ENCODE results near the gene SPRR2D. TPM values are rescaled to one million over a fixed set of nuclear protein-coding genes. Genes with fewer than 3 reads are reported as not detected.

SPRR2D gene
- total and polyA plus RNA-seq, 2 donors (not counting 1 experiment from before 2014, with no cell fraction given): not detected

DNA sequence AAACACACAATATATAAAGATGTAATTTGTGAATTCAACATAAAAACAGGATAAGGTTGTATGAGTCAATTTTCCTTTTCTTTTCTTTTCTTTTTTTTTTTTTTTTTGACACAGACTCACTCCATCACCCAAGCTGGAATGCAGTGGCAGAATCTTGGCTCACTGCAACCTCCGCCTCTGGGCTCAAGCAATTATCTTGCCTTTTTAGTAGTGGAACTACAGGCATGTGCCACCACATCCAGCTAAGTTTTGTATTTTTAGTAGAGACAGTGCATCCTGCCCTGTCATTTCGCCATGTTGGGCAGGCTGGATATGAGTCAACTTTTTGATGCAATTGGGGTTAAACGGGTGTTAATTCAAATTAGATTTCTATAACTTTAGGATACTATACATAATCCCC, 40.8 kb upstream of the SPRR2D start:
- H3K4me1 ChIP-seq (ENCODE audit: control insufficient read depth in 2 of 2, insufficient read depth in 2 of 2, low read length in 2 of 2): no peaks in the 10 kb centered on the region
- POLR2A ChIA-PET: no interaction called here
- peaks cover 5% of the 10 kb centered on the region for H3K9me3 Mint-ChIP-seq (ENCODE audit: insufficient read depth)
- no peak overlapping the region for H3K4me2 ChIP-seq (replicated peaks; ENCODE audit: low read depth, low read length, poor library complexity, severe bottlenecking)
- no peak overlapping the region for H3K4me3 ChIP-seq (ENCODE audit: control extremely low read depth in 1 of 5, extremely low read depth in 1 of 5, insufficient read depth in 1 of 5, low read depth in 2 of 5, low read length in 4 of 5)
- H2AFZ ChIP-seq (ENCODE audit: insufficient read depth, low read depth, low read length, poor library complexity, severe bottlenecking): no peak overlapping the region
- H3K9ac ChIP-seq (ENCODE audit: low read length): no peak overlapping the region
- peaks cover 38% of the 10 kb centered on the region for H3K27me3 Mint-ChIP-seq
- ATAC-seq (ENCODE audit: low read depth) (no peak), DNase-seq (no peak)
- H3K27ac Mint-ChIP-seq: no peak overlapping the region
- H3K27ac ChIP-seq (ENCODE audit: low read length in 2 of 2): no peak overlapping the region
- H3K4me3 Mint-ChIP-seq: no peak overlapping the region
- peaks cover 0 to 3% (median 0%) of the 10 kb centered on the region in 3 donors for H3K9me3 ChIP-seq (ENCODE audit: control extremely low read depth in 1 of 3, control insufficient read depth in 2 of 3, insufficient read depth in 1 of 3, low read length in 2 of 3)
- no peaks in the 10 kb centered on the region for H4K20me1 ChIP-seq (ENCODE audit: control insufficient read depth, insufficient read depth, low read length, poor library complexity, severe bottlenecking)
- H3K27me3 ChIP-seq (replicated peaks in 1 of 4; ENCODE audit: control extremely low read depth in 1 of 4, control insufficient read depth in 3 of 4, insufficient read depth in 4 of 4, low read length in 3 of 4): no peaks in the 10 kb centered on the region
- H3K4me1 Mint-ChIP-seq: no peaks in the 10 kb centered on the region
- TF ChIP-seq EZH2 (IDR thresholded peaks at IDR 0.05; ENCODE audit: borderline replicate concordance, insufficient read depth, low read depth, low read length, poor library complexity, severe bottlenecking): no peak
- TF ChIP-seq, protein P1, sequence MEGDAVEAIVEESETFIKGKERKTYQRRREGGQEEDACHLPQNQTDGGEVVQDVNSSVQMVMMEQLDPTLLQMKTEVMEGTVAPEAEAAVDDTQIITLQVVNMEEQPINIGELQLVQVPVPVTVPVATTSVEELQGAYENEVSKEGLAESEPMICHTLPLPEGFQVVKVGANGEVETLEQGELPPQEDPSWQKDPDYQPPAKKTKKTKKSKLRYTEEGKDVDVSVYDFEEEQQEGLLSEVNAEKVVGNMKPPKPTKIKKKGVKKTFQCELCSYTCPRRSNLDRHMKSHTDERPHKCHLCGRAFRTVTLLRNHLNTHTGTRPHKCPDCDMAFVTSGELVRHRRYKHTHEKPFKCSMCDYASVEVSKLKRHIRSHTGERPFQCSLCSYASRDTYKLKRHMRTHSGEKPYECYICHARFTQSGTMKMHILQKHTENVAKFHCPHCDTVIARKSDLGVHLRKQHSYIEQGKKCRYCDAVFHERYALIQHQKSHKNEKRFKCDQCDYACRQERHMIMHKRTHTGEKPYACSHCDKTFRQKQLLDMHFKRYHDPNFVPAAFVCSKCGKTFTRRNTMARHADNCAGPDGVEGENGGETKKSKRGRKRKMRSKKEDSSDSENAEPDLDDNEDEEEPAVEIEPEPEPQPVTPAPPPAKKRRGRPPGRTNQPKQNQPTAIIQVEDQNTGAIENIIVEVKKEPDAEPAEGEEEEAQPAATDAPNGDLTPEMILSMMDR (IDR thresholded peaks at IDR 0.05): no peak
- CTCF ChIA-PET: no interaction called here
- no peaks in the 10 kb centered on the region for H3K36me3 ChIP-seq (replicated peaks in 1 of 2; ENCODE audit: control extremely low read depth in 1 of 2, control insufficient read depth in 1 of 2, extremely low read depth in 1 of 2, insufficient read depth in 2 of 2, low read length in 1 of 2)
- 100% methylated on average over 1 of the region's 3 CpGs for WGBS (ENCODE audit: insufficient coverage)
- H3K79me2 ChIP-seq (ENCODE audit: control insufficient read depth, insufficient read depth, low read length): no peaks in the 10 kb centered on the region
- intact Hi-C loops (cut with micrococcal nuclease): no loop called here

DNA sequence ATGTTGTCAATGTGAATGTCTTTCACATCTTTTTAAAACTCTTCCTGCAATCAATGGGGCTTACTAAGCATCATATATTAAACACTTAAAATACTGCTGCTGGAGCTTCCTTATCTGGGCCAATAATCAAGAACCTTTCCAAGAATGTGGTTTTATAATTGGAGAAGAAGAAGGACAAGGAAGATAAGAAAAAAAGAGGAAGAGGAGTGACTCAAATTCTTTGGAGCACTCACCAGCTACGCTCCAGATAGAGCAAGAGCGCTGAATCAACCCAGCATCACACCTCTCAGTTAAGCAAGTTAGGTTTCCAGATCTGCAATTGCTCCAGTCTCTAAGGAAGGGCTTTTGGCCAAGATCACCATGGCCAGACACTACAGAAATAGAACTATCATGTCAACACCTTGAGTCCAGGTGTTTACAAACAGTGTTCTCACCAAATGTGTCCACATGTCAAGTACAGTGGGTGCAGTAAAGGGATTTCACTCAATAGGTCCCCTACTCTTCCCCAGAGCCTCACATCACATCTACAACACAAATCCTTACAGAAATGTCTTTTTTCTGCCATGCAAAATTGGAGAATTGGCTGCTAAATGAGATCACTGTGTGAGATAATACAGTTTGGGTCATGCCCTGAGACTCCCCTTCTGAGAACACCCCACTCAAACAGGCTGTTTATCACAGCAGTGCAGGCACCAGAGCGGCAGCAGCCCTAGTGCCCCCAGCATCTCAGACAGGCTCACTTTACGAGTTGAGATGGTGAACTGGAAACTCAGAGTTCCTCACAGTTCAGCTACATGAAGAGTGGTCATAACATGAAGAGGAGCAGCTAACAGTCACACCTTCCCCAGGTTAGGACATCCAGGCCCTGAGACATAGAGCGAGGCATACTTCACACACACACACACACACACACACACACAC, 32.1 kb upstream of the SPRR2D start:
- TF ChIP-seq, protein P1 (IDR thresholded peaks at IDR 0.05): no peak
- TF ChIP-seq EZH2 (IDR thresholded peaks at IDR 0.05; ENCODE audit: borderline replicate concordance, insufficient read depth, low read depth, low read length, poor library complexity, severe bottlenecking): no peak
- Mint-ChIP-seq H3K4me1 (no peaks in the 10 kb centered on the region), H3K4me3 (no peak overlapping the region), H3K9me3 (ENCODE audit: insufficient read depth) (no peaks in the 10 kb centered on the region), H3K27me3 (peaks cover 14% of the 10 kb centered on the region), H3K27ac (no peak overlapping the region)
- no peaks in the 10 kb centered on the region for H3K9me3 ChIP-seq (ENCODE audit: control extremely low read depth in 1 of 3, control insufficient read depth in 2 of 3, insufficient read depth in 1 of 3, low read length in 2 of 3)
- no peak overlapping the region for H3K27ac ChIP-seq (ENCODE audit: low read length in 2 of 2)
- no peaks in the 10 kb centered on the region for H3K36me3 ChIP-seq (replicated peaks in 1 of 2; ENCODE audit: control extremely low read depth in 1 of 2, control insufficient read depth in 1 of 2, extremely low read depth in 1 of 2, insufficient read depth in 2 of 2, low read length in 1 of 2)
- H3K9ac ChIP-seq (ENCODE audit: low read length): no peak overlapping the region
- no peaks in the 10 kb centered on the region for H3K79me2 ChIP-seq (ENCODE audit: control insufficient read depth, insufficient read depth, low read length)
- no peaks in the 10 kb centered on the region for H4K20me1 ChIP-seq (ENCODE audit: control insufficient read depth, insufficient read depth, low read length, poor library complexity, severe bottlenecking)
- ATAC-seq (ENCODE audit: low read depth): no peak
- CTCF ChIA-PET: no interaction called here
- DNase-seq: no peak
- H2AFZ ChIP-seq (ENCODE audit: insufficient read depth, low read depth, low read length, poor library complexity, severe bottlenecking): no peak overlapping the region
- H3K27me3 ChIP-seq (replicated peaks in 1 of 4; ENCODE audit: control extremely low read depth in 1 of 4, control insufficient read depth in 3 of 4, insufficient read depth in 4 of 4, low read length in 3 of 4): no peaks in the 10 kb centered on the region
- no peak overlapping the region for H3K4me2 ChIP-seq (replicated peaks; ENCODE audit: low read depth, low read length, poor library complexity, severe bottlenecking)
- H3K4me3 ChIP-seq (ENCODE audit: control extremely low read depth in 1 of 5, extremely low read depth in 1 of 5, insufficient read depth in 1 of 5, low read depth in 2 of 5, low read length in 4 of 5): no peak overlapping the region
- POLR2A ChIA-PET: no interaction called here
- intact Hi-C loops (cut with micrococcal nuclease): no loop called here
- 60% methylated on average over 3 of the region's 5 CpGs for WGBS (ENCODE audit: insufficient coverage)
- no peaks in the 10 kb centered on the region for H3K4me1 ChIP-seq (ENCODE audit: control insufficient read depth in 2 of 2, insufficient read depth in 2 of 2, low read length in 2 of 2)

Measured in B cell (primary cell).